Stomach (tissue), 19 donors: ENCODE data around the gene NEAT1. TPM values are rescaled to one million over a fixed set of nuclear protein-coding genes. Genes with fewer than 3 reads are reported as not detected.

Source experiments
- DNase-seq, 2 donors: peaks; one replicate each; pipeline versions ENCODE4 v3.0.0 to v3.0.0-alpha.2; 2013 to 2019
- H3K27ac ChIP-seq, 5 donors: fragments of 200-600 bp in 4 of 5; sonication (generic) in 4 of 5; one replicate each; pipeline ENCODE4 v1.5.1; 2013 to 2019; ENCODE audit warnings: mild to moderate bottlenecking in 1 of 5, moderate library complexity in 1 of 5
- H3K27me3 ChIP-seq, 3 donors: fragments of 200-600 bp; sonication (generic); one replicate each; pipeline ENCODE4 v1.5.1; 2017 to 2019; ENCODE audit warnings: mixed run types in 1 of 3
- H3K36me3 ChIP-seq, 4 donors: fragments of 200-600 bp; sonication (generic); 1 replicate in 3 of 4; 2 replicates in 1 of 4; pipeline ENCODE4 v1.5.1; 2016 to 2019
- H3K4me1 ChIP-seq, 4 donors: fragments of 200-600 bp; sonication (generic); one replicate each; pipeline ENCODE4 v1.5.1; 2016 to 2019
- H3K4me3 ChIP-seq, 4 donors: fragments of 200-600 bp; sonication (generic) in 3 of 4; one replicate each; pipeline ENCODE4 v1.5.1; 2016 to 2019; ENCODE audit warnings: mild to moderate bottlenecking in 1 of 4
- H3K9me3 ChIP-seq, 4 donors: fragments of 200-600 bp; sonication (generic); one replicate each; pipeline ENCODE4 v1.5.1; 2016 to 2019
- CTCF ChIP-seq, 7 experiments: fragments of 450-650 bp in 4 of 7; fragments of 200-600 bp in 3 of 7; sonication (generic) in 3 of 7; IDR thresholded peaks; one replicate each; pipeline ENCODE4 v1.5.1; 2016 to 2019; ENCODE audit warnings: antibody characterized with exemption in 7 of 7, control low read depth in 2 of 7, mild to moderate bottlenecking in 1 of 7
- EP300 ChIP-seq: sonication (generic); formaldehyde crosslinking; IDR thresholded peaks from one replicate; pipeline ENCODE4 v1.6.1; 2017; ENCODE audit warnings: antibody characterized with exemption
- POLR2A ChIP-seq, 4 donors: fragments of 450-650 bp; IDR thresholded peaks; one replicate each; pipeline ENCODE4 v1.6.1; 2016; ENCODE audit warnings: antibody characterized with exemption in 4 of 4, control low read depth in 2 of 4, mild to moderate bottlenecking in 1 of 4, moderate library complexity in 1 of 4
- POLR2AphosphoS5 ChIP-seq, 3 donors: sonication (generic); formaldehyde crosslinking; IDR thresholded peaks; one replicate each; pipeline ENCODE4 v1.6.1; 2016; ENCODE audit warnings: antibody characterized with exemption in 3 of 3
- WGBS, 5 donors: extraction: QIAGEN DNeasy Blood & Tissue Kit in 3 of 5; methylation state at CpG; one replicate each; pipeline versions ENCODE4 v1.1.5 to v1.1.7; 2013 to 2018; 5-methylcytosine and 5-hydroxymethylcytosine counted together
- intact Hi-C: fragments of 100-400 bp; cut with DNase I; formaldehyde crosslinking; loops from one replicate; pipeline ENCODE4 v1.15.1; 2023; ENCODE audit warnings: low total_unique reads
- long read RNA-seq, 10 donors: transcript quantifications; one replicate each; lab custom pipeline, GENCODE V29; 2026
- polyA plus RNA-seq, 3 donors: library from polyadenylated mRNA; stranded (reverse); fragments of 200-250 nt; gene quantifications; one replicate each; pipeline ENCODE4 v1.2.3, GENCODE V29; 2013
- total RNA-seq, 5 donors: library from RNA; depleted of rRNA; stranded (reverse); fragments of >200 nt; gene quantifications; one replicate each; pipeline versions ENCODE4 v1.1.0 to v1.2.3, GENCODE V29; 2014 to 2016
- donor health status: healthy with polysubstance abuse.
- donor health status: Bipolar disorder and iron deficiency.
- donor health status: healthy.

NEAT1 gene
- total RNA-seq = 1,000 to 10,000 TPM in 2 of 5 donors, 100 to 1,000 TPM in 3; 253 to 2,124 (median 789) TPM
- 1,000 to 10,000 TPM in 1 of 3 donors, 100 to 1,000 TPM in 2; 131 to 1,368 (median 157) TPM for polyA plus RNA-seq
- long read RNA-seq, donor 1, full-length matches to known transcripts = 123 of 123 reads
- long read RNA-seq, donor 1, partial matches to known transcripts = 0 of 123 reads
- long read RNA-seq, donor 1, other reads (novel, unspliced or antisense) = 0 of 123 reads
- long read RNA-seq, donor 2, full-length matches to known transcripts = 141 of 141 reads
- long read RNA-seq, donor 2, partial matches to known transcripts = 0 of 141 reads
- long read RNA-seq, donor 2, other reads (novel, unspliced or antisense) = 0 of 141 reads
- long read RNA-seq, donor 3, full-length matches to known transcripts = 399 of 399 reads
- long read RNA-seq, donor 3, partial matches to known transcripts = 0 of 399 reads
- long read RNA-seq, donor 3, other reads (novel, unspliced or antisense) = 0 of 399 reads
- long read RNA-seq, donor 4, full-length matches to known transcripts = 10 of 10 reads
- long read RNA-seq, donor 4, partial matches to known transcripts = 0 of 10 reads
- long read RNA-seq, donor 4, other reads (novel, unspliced or antisense) = 0 of 10 reads
- long read RNA-seq, donor 5, full-length matches to known transcripts = 97 of 97 reads
- long read RNA-seq, donor 5, partial matches to known transcripts = 0 of 97 reads
- long read RNA-seq, donor 5, other reads (novel, unspliced or antisense) = 0 of 97 reads
- long read RNA-seq, donor 6, full-length matches to known transcripts = 769 of 769 reads
- long read RNA-seq, donor 6, partial matches to known transcripts = 0 of 769 reads
- long read RNA-seq, donor 6, other reads (novel, unspliced or antisense) = 0 of 769 reads
- long read RNA-seq, donor 7, full-length matches to known transcripts = 119 of 119 reads
- long read RNA-seq, donor 7, partial matches to known transcripts = 0 of 119 reads
- long read RNA-seq, donor 7, other reads (novel, unspliced or antisense) = 0 of 119 reads
- long read RNA-seq, donor 8, full-length matches to known transcripts = 291 of 291 reads
- long read RNA-seq, donor 8, partial matches to known transcripts = 0 of 291 reads
- long read RNA-seq, donor 8, other reads (novel, unspliced or antisense) = 0 of 291 reads
- long read RNA-seq, donor 9, full-length matches to known transcripts = 171 of 171 reads
- long read RNA-seq, donor 9, partial matches to known transcripts = 0 of 171 reads
- long read RNA-seq, donor 9, other reads (novel, unspliced or antisense) = 0 of 171 reads
- long read RNA-seq, donor 10, full-length matches to known transcripts = 194 of 194 reads
- long read RNA-seq, donor 10, partial matches to known transcripts = 0 of 194 reads
- long read RNA-seq, donor 10, other reads (novel, unspliced or antisense) = 0 of 194 reads

- 0 to 5% (median 1%) methylated on average over 33 to 40 of the region's 40 CpGs for WGBS, 5 donors
- Histone ChIP-seq H3K27me3 (no peaks in the 10 kb centered on the region), H3K4me3 (peak within 1 kb of the TSS; percentile 81 to 92 (median 86)), H3K36me3 (peaks cover 18 to 45% (median 20%) of the 10 kb centered on the region in 4 donors), H3K4me1 (peaks cover 28 to 57% (median 49%) of the 10 kb centered on the region in 4 donors), H3K9me3 (no peaks in the 10 kb centered on the region), H3K27ac (peak within 1 kb of the TSS; percentile 98 to 100 (median 99))
- TF ChIP-seq CTCF (IDR thresholded peaks at IDR 0.05) (peak in 1 of 7 experiments; percentile 11), POLR2A (IDR thresholded peaks at IDR 0.05) (peak in 3 of 4 donors; percentile 98 to 100 (median 100)), EP300 (peak; percentile 68), POLR2AphosphoS5 (IDR thresholded peaks at IDR 0.05) (peak; percentile 100)
- peak; percentile 96 to 98 for DNase-seq
- intact Hi-C loops = no loop called here
Observed at GRCh38 chr11:65422633-65423515, at the start of gene NEAT1. TSS of gene NEAT1 (plus strand) at chr11:65422798.

- intact Hi-C loops = no loop called here
- Histone ChIP-seq H3K9me3 (no peaks in the 10 kb centered on the region), H3K27me3 (no peaks in the 10 kb centered on the region), H3K36me3 (no peaks in the 10 kb centered on the region), H3K4me1 (peaks cover 0 to 31% (median 17%) of the 10 kb centered on the region in 4 donors), H3K27ac (no peak overlapping the region), H3K4me3 (no peak overlapping the region)
- no peak for DNase-seq
- TF ChIP-seq POLR2A (IDR thresholded peaks at IDR 0.05) (no peak), EP300 (no peak), POLR2AphosphoS5 (IDR thresholded peaks at IDR 0.05) (no peak), CTCF (IDR thresholded peaks at IDR 0.05) (no peak)
- 85 to 86% (median 86%) methylated on average over 14 of the region's 14 CpGs for WGBS, 5 donors
Observed at GRCh38 chr11:65373839-65374580, 48.6 kb upstream of the NEAT1 start.

- TF ChIP-seq CTCF (IDR thresholded peaks at IDR 0.05) (no peak), POLR2A (IDR thresholded peaks at IDR 0.05) (no peak), POLR2AphosphoS5 (IDR thresholded peaks at IDR 0.05) (no peak), EP300 (no peak)
- H3K4me3 ChIP-seq = no peak overlapping the region
- H3K9me3 ChIP-seq = no peaks in the 10 kb centered on the region
- no peak overlapping the region for H3K27ac ChIP-seq
- WGBS, 5 donors = 87 to 90% (median 90%) methylated on average over 8 of the region's 8 CpGs
- peaks cover 0 to 36% (median 18%) of the 10 kb centered on the region in 4 donors for H3K4me1 ChIP-seq
- no peaks in the 10 kb centered on the region for H3K36me3 ChIP-seq
- no peaks in the 10 kb centered on the region for H3K27me3 ChIP-seq
- DNase-seq = no peak
- intact Hi-C loops = no loop called here
Observed at GRCh38 chr11:65375012-65375411, 47.6 kb upstream of the NEAT1 start.
